CD4-positive, alpha-beta memory T cell (primary cell): ENCODE results near the gene MTERF2. TPM values are rescaled to one million over a fixed set of nuclear protein-coding genes. Genes with fewer than 3 reads are reported as not detected.

Source experiments
- CTCF ChIA-PET: fragments of 350-600 bp; sonication (Branson Sonifier 250); formaldehyde crosslinking; loops from one replicate; lab custom pipeline; 2021; ENCODE audit warnings: inconsistent platforms; ENCODE audit not compliant: partially characterized antibody; lab: Charles Lee
- POLR2A ChIA-PET: fragments of 350-600 bp; sonication (Branson Sonifier 250); formaldehyde crosslinking; loops from one replicate; lab custom pipeline; 2021; ENCODE audit not compliant: partially characterized antibody; lab: Charles Lee
- DNase-seq, 5 donors: peaks; one replicate each; pipeline versions ENCODE4 v3.0.0 to v3.0.0-alpha.2; 2020 to 2022; ENCODE audit warnings: mixed read lengths in 1 of 5
- H3K27ac ChIP-seq: one replicate; pipeline ENCODE4 v1.7.0; 2013; ENCODE audit warnings: low read depth, low read length
- H3K27me3 ChIP-seq: 2 replicates; pipeline ENCODE4 v1.7.0; 2013; ENCODE audit warnings: mild to moderate bottlenecking, low read length, moderate library complexity; ENCODE audit not compliant: insufficient read depth
- H3K36me3 ChIP-seq: 2 replicates; pipeline ENCODE4 v1.7.0; 2013; ENCODE audit warnings: mild to moderate bottlenecking, low read length, moderate library complexity; ENCODE audit not compliant: insufficient read depth
- H3K4me1 ChIP-seq: 2 replicates; pipeline ENCODE4 v1.7.0; 2013; ENCODE audit warnings: mild to moderate bottlenecking, low read length, moderate library complexity; ENCODE audit not compliant: insufficient read depth
- H3K4me3 ChIP-seq, 2 donors: one replicate each; pipeline ENCODE4 v1.7.0; 2013; ENCODE audit warnings: low read length in 2 of 2, mild to moderate bottlenecking in 1 of 2
- H3K9me3 ChIP-seq, 2 donors: one replicate each; pipeline ENCODE4 v1.7.0; 2013; ENCODE audit warnings: low read length in 2 of 2, control low read depth in 1 of 2; ENCODE audit not compliant: control insufficient read depth in 1 of 2
- H3K27ac Mint-ChIP-seq, 7 donors: one replicate each; pipeline ENCODE4 v1.8.0; 2020 to 2021; ENCODE audit warnings: mixed read lengths in 7 of 7, mild to moderate bottlenecking in 6 of 7, inconsistent platforms in 3 of 7, moderate library complexity in 3 of 7
- H3K27me3 Mint-ChIP-seq, 2 donors: one replicate each; pipeline ENCODE4 v1.8.0; 2020 to 2021; ENCODE audit warnings: mixed read lengths in 2 of 2
- H3K36me3 Mint-ChIP-seq, 2 donors: one replicate each; pipeline ENCODE4 v1.8.0; 2020 to 2021; ENCODE audit warnings: mixed read lengths in 2 of 2, inconsistent platforms in 1 of 2, mild to moderate bottlenecking in 1 of 2
- H3K4me1 Mint-ChIP-seq, 4 donors: one replicate each; pipeline ENCODE4 v1.8.0; 2020 to 2021; ENCODE audit warnings: mixed read lengths in 4 of 4, mild to moderate bottlenecking in 1 of 4
- H3K4me3 Mint-ChIP-seq, 8 donors: one replicate each; pipeline ENCODE4 v1.8.0; 2020 to 2021; ENCODE audit warnings: mixed read lengths in 8 of 8, mild to moderate bottlenecking in 7 of 8, moderate library complexity in 6 of 8, inconsistent platforms in 3 of 8
- H3K9me3 Mint-ChIP-seq, 8 donors: one replicate each; pipeline ENCODE4 v1.8.0; 2020 to 2021; ENCODE audit warnings: mixed read lengths in 8 of 8, mild to moderate bottlenecking in 5 of 8, inconsistent platforms in 3 of 8, moderate library complexity in 1 of 8
- intact Hi-C: fragments of 100-400 bp; cut with micrococcal nuclease; formaldehyde crosslinking; loops from one replicate; pipeline ENCODE4 v1.15.1; 2023
- polyA plus RNA-seq, 2 donors: library from polyadenylated mRNA; unstranded; fragments of 300-500 nt; fragmentation: Illumina TruSeq; gene quantifications; one replicate each; pipeline ENCODE4 v1.2.3, GENCODE V29; 2021
- total RNA-seq, 2 experiments: library from RNA; stranded (reverse); gene quantifications; one replicate each; pipeline ENCODE4 v1.2.3, GENCODE V29; 2021

The MTERF2 gene
- total and polyA plus RNA-seq, 4 experiments from 2014 or later, result 5.6 to 12.0 (median 10.3) TPM

GRCh38 chr12:106974511-106974910 lies 12.4 kb downstream of the MTERF2 start:
- CTCF ChIA-PET, result no interaction called here

DNA sequence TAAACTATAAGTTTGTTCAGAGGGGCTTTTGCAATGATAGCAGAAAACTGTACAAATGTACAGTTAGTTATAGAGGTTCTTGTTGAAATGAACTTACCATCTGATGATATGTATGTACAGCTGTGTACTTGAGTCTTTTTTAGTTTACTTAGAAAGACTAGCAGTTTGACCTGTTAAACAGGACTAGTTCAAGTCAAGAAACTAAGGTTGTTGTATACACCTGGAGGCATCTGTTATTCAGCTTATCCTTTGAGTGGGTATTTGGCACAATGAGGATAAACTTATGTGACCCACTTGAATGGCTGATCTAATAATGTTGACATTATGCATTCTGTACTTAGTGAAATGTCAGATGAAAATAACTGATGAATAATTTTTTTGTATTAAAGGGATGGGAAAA lies 13.4 kb downstream of the MTERF2 start:
- ChIA-PET CTCF (no interaction called here), POLR2A (interaction anchor here (0.6 kb wide), 1 partner anchor 13 kb away, joined by 3 read pairs; the partner anchor contains the start of gene MTERF2)
- Mint-ChIP-seq H3K4me1 (peaks cover 0 to 9% (median 7%) of the 10 kb centered on the region in 4 donors), H3K27ac (peak overlapping the region in 1 of 7 donors; percentile 13), H3K27me3 (no peaks in the 10 kb centered on the region), H3K9me3 (no peaks in the 10 kb centered on the region), H3K4me3 (no peak overlapping the region), H3K36me3 (peaks cover 20 to 39% of the 10 kb centered on the region in 2 donors)
- no peak for DNase-seq
- peaks cover 11% of the 10 kb centered on the region for H3K36me3 ChIP-seq
- no peak overlapping the region for H3K27ac ChIP-seq
- H3K4me3 ChIP-seq, result no peak overlapping the region
- no peaks in the 10 kb centered on the region for H3K27me3 ChIP-seq
- H3K9me3 ChIP-seq, result no peaks in the 10 kb centered on the region
- no peaks in the 10 kb centered on the region for H3K4me1 ChIP-seq
- intact Hi-C loops, result no loop called here

More at GRCh38 chr12:106974511-106974910, 12.4 kb downstream of the MTERF2 start:
- Mint-ChIP-seq H3K27me3 (no peaks in the 10 kb centered on the region), H3K9me3 (no peaks in the 10 kb centered on the region), H3K27ac (peak overlapping the region in 6 of 7 donors; percentile 14 to 75 (median 58)), H3K4me1 (peaks cover 0 to 9% (median 7%) of the 10 kb centered on the region in 4 donors), H3K4me3 (no peak overlapping the region), H3K36me3 (peaks cover 19 to 39% of the 10 kb centered on the region in 2 donors)
- POLR2A ChIA-PET, result no interaction called here
- no peak overlapping the region for H3K4me3 ChIP-seq
- no peaks in the 10 kb centered on the region for H3K27me3 ChIP-seq
- no peak for DNase-seq
- intact Hi-C loops, result no loop called here
- H3K36me3 ChIP-seq, result peaks cover 11% of the 10 kb centered on the region
- H3K9me3 ChIP-seq, result no peaks in the 10 kb centered on the region
- H3K4me1 ChIP-seq, result no peaks in the 10 kb centered on the region
- no peak overlapping the region for H3K27ac ChIP-seq

GRCh38 chr12:106971065-106971464 lies 15.9 kb downstream of the MTERF2 start:
- H3K27ac Mint-ChIP-seq, result peak overlapping the region in 4 of 7 donors; percentile 1 to 77 (median 18)
- Histone ChIP-seq H3K4me3 (no peak overlapping the region), H3K9me3 (no peaks in the 10 kb centered on the region), H3K36me3 (peaks cover 17% of the 10 kb centered on the region), H3K27ac (no peak overlapping the region), H3K27me3 (no peaks in the 10 kb centered on the region), H3K4me1 (no peaks in the 10 kb centered on the region)
- H3K36me3 Mint-ChIP-seq, result peaks cover 28 to 53% of the 10 kb centered on the region in 2 donors
- no peak overlapping the region for H3K4me3 Mint-ChIP-seq
- no peaks in the 10 kb centered on the region for H3K27me3 Mint-ChIP-seq
- peaks cover 2 to 12% (median 8%) of the 10 kb centered on the region in 4 donors for H3K4me1 Mint-ChIP-seq
- H3K9me3 Mint-ChIP-seq, result no peaks in the 10 kb centered on the region
- intact Hi-C loops, result no loop called here
- no peak for DNase-seq
- CTCF ChIA-PET, result no interaction called here
- POLR2A ChIA-PET, result interaction anchor here (1.0 to 1.3 kb wide), 2 partner anchors 13 to 15 kb away, joined by 3 read pairs; partner anchors contain the start of gene TMEM263

- H3K4me1 ChIP-seq, result no peaks in the 10 kb centered on the region
- Mint-ChIP-seq H3K27me3 (no peaks in the 10 kb centered on the region), H3K27ac (peak overlapping the region in 1 of 7 donors; percentile 32), H3K9me3 (no peaks in the 10 kb centered on the region), H3K36me3 (peaks cover 27 to 50% of the 10 kb centered on the region in 2 donors), H3K4me3 (no peak overlapping the region), H3K4me1 (peaks cover 9 to 27% (median 23%) of the 10 kb centered on the region in 4 donors)
- no peak overlapping the region for H3K4me3 ChIP-seq
- intact Hi-C loops, result no loop called here
- H3K27ac ChIP-seq, result no peak overlapping the region
- H3K9me3 ChIP-seq, result no peaks in the 10 kb centered on the region
- H3K36me3 ChIP-seq, result peaks cover 9% of the 10 kb centered on the region
- H3K27me3 ChIP-seq, result no peaks in the 10 kb centered on the region
- DNase-seq, result no peak
- CTCF ChIA-PET, result no interaction called here
- POLR2A ChIA-PET, result no interaction called here
These were observed 22.4 kb downstream of the MTERF2 start for GRCh38 chr12:106964526-106964925.

GRCh38 chr12:106962286-106962685 lies 24.7 kb downstream of the MTERF2 start:
- intact Hi-C loops, result no loop called here
- no peak for DNase-seq
- H3K27ac ChIP-seq, result no peak overlapping the region
- H3K36me3 ChIP-seq, result peaks cover 3% of the 10 kb centered on the region
- Mint-ChIP-seq H3K36me3 (peaks cover 16 to 39% of the 10 kb centered on the region in 2 donors), H3K27ac (peak overlapping the region in 1 of 7 donors; percentile 53), H3K4me3 (no peak overlapping the region), H3K9me3 (no peaks in the 10 kb centered on the region), H3K4me1 (peaks cover 25 to 41% (median 33%) of the 10 kb centered on the region in 4 donors), H3K27me3 (no peaks in the 10 kb centered on the region)
- POLR2A ChIA-PET, result no interaction called here
- H3K9me3 ChIP-seq, result no peaks in the 10 kb centered on the region
- no peak overlapping the region for H3K4me3 ChIP-seq
- peaks cover 15% of the 10 kb centered on the region for H3K4me1 ChIP-seq
- CTCF ChIA-PET, result no interaction called here
- no peaks in the 10 kb centered on the region for H3K27me3 ChIP-seq

DNA sequence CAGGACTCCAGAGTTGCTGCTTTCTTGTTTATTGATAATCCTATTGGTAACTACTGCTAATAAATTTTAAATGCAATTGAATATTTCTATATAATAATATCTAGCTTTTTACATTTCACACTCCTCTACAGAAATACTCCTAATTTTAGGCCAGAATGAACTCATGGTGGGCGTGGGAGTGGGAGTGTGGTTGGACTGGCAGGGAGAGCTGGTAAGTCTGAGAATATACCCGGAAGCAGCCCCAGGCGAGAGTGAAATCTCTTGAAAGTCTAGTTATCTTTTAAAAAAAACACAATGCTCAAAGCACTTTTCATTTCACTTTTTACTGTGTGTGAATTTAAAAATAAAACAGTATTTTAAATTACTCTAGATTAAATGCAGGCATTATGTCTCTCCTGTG lies 26.5 kb downstream of the MTERF2 start:
- H3K36me3 ChIP-seq, result peaks cover 3% of the 10 kb centered on the region
- Mint-ChIP-seq H3K9me3 (peaks cover 0 to 3% (median 0%) of the 10 kb centered on the region in 8 donors), H3K36me3 (peaks cover 16 to 37% of the 10 kb centered on the region in 2 donors), H3K27ac (no peak overlapping the region), H3K4me1 (peaks cover 27 to 43% (median 36%) of the 10 kb centered on the region in 4 donors), H3K27me3 (no peaks in the 10 kb centered on the region), H3K4me3 (no peak overlapping the region)
- POLR2A ChIA-PET, result interaction anchor here (1.0 kb wide), 1 partner anchor 24 kb away, joined by 4 read pairs; no protein-coding TSS in a partner anchor
- H3K9me3 ChIP-seq, result no peaks in the 10 kb centered on the region
- no peak overlapping the region for H3K27ac ChIP-seq
- CTCF ChIA-PET, result no interaction called here
- no peaks in the 10 kb centered on the region for H3K27me3 ChIP-seq
- no peak for DNase-seq
- no peak overlapping the region for H3K4me3 ChIP-seq
- peaks cover 17% of the 10 kb centered on the region for H3K4me1 ChIP-seq
- intact Hi-C loops, result no loop called here

- Histone ChIP-seq H3K4me1 (peaks cover 17% of the 10 kb centered on the region), H3K27ac (peak overlapping the region; percentile 76), H3K36me3 (no peaks in the 10 kb centered on the region), H3K27me3 (no peaks in the 10 kb centered on the region), H3K9me3 (no peaks in the 10 kb centered on the region), H3K4me3 (peak overlapping the region; percentile 74 to 92)
- Mint-ChIP-seq H3K4me1 (peaks cover 21 to 44% (median 34%) of the 10 kb centered on the region in 4 donors), H3K9me3 (peaks cover 0 to 3% (median 0%) of the 10 kb centered on the region in 8 donors), H3K36me3 (peaks cover 2 to 22% of the 10 kb centered on the region in 2 donors), H3K27ac (peak overlapping the region; percentile 88 to 99 (median 95)), H3K4me3 (peak overlapping the region; percentile 91 to 98 (median 95)), H3K27me3 (no peaks in the 10 kb centered on the region)
- CTCF ChIA-PET, result no interaction called here
- intact Hi-C loops, result loop anchor here (5.0 to 10.0 kb wide), 3 partner anchors 70 to 713 kb away; partner anchors contain the start of genes CKAP4 and TCP11L2
- DNase-seq, result no peak
- POLR2A ChIA-PET, result interaction anchor here (1.2 kb wide), 2 partner anchors 13 to 29 kb away, joined by 3 read pairs; partner anchors contain the start of gene MTERF2
These were observed 29.4 kb downstream of the MTERF2 start for GRCh38 chr12:106957583-106957982.
